HG03575 (cell line): Measurements from ENCODE around the gene LZTR1.
"Not testable (repeated sequence)": the region's sequence is repeated elsewhere in the genome, so short reads cannot be mapped to it uniquely, and the experiment has no call there.

Experiments used
- ATAC-seq: cut with Tn5 transposase; IDR thresholded peaks from one replicate; pipeline ENCODE4 v1.9.1; 2021; ENCODE audit not compliant: unreplicated experiment, insufficient number of reproducible peaks, low FRiP score; ENCODE audit errors: extremely low read depth

The LZTR1 gene

DNA sequence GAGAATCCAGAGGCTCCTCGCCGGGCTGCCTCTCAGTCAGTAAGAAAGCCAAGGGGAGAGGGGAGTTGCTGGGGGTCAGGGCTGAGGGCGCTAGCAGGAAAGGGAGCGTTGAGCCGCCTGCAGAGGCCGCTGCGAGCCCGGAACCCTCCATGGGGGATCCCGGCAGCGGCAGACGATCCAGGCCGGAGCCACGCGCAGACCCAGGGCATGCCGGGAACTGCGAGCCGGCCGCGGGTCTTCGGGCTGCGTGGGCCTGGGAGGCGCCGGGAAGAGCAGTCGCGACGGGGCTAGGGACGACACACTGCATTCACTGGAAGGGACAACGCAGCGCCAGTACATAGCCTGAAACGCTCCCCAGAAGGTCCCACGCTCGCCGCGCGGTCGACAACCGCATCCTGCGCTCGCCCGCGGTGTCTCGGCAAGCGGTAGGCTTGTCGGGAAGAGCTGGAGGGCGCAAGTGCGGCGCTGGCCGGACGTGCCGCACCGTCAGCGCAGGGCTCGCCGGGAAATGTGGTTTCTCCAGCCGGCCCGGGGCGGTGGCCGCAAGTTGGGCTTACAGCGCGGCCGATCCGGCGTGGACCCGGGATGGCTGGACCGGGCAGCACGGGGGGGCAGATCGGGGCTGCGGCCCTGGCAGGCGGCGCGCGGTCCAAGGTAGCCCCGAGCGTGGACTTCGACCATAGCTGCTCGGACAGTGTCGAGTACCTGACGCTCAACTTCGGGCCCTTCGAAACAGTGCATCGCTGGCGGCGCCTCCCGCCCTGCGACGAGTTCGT is at the start of gene LZTR1:
Gene LZTR1 (plus strand): TSS at position 511 of the 776 bp plus-strand sequence. CDS start 75 bp downstream, at position 586.
- no peak for ATAC-seq

DNA sequence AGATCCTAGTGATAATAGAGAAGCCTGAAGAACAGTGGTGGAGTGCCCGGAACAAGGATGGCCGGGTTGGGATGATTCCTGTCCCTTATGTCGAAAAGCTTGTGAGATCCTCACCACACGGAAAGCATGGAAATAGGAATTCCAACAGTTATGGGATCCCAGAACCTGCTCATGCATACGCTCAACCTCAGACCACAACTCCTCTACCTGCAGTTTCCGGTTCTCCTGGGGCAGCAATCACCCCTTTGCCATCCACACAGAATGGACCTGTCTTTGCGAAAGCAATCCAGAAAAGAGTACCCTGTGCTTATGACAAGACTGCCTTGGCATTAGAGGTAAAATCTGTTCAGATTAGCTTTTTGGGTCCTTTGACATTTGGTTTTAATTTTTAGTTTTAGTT is 48.2 kb upstream of the LZTR1 start:
- ATAC-seq, result no peak

DNA sequence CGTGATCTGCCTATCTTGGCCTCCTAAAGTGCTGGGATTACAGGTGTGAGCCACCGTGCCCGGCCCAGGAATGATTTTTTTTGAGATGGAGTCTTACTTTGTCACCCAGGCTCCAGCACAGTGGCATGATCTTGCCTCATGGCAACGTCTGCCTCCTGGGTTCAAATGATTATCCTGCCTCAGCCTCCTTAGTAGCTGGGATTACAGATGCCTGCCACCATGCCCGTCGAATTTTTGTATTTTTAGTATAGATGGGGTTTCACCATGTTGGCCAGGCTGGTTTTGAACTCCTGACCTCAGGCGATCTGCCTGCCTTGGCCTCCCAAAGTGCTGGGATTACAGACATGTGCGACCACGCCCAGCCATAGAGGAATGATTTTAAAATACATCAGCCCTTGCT is 47.0 kb upstream of the LZTR1 start:
- not testable (repeated sequence) for ATAC-seq

DNA sequence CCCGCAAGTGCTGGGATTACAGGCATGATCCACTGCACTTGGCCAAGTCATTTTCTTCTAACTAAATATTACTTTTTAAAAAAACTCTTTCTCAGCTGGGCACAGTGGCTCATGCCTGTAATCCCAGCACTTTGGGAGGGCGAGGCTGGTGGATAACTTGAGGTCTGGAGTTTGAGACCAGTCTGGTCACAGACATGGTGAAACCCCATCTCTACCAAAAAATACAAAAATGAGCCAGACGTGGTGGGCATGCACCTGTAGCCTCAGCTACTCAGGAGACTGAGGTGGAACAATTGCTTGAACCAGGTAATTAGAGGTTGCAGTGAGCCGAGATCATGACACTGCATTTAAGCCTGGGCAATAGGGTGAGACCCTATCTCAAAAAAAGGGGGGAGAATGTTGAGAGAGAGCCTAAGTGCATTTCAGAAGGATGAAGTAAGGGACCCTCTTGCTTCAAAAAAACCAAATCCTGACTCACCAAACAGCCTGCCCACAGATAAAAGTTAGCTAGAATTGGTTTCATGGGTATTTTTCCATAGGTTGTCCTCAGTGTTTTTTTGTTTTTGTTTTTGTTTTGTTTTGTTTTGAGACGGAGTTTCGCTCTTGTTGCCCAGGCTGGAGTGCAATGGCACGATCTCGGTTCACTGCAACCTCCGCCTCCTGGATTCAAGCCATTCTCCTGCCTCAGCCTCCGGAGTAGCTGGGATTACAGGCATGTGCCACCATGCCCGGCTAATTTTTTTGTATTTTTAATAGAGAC is 46.1 kb upstream of the LZTR1 start:
- not testable (repeated sequence) for ATAC-seq

DNA sequence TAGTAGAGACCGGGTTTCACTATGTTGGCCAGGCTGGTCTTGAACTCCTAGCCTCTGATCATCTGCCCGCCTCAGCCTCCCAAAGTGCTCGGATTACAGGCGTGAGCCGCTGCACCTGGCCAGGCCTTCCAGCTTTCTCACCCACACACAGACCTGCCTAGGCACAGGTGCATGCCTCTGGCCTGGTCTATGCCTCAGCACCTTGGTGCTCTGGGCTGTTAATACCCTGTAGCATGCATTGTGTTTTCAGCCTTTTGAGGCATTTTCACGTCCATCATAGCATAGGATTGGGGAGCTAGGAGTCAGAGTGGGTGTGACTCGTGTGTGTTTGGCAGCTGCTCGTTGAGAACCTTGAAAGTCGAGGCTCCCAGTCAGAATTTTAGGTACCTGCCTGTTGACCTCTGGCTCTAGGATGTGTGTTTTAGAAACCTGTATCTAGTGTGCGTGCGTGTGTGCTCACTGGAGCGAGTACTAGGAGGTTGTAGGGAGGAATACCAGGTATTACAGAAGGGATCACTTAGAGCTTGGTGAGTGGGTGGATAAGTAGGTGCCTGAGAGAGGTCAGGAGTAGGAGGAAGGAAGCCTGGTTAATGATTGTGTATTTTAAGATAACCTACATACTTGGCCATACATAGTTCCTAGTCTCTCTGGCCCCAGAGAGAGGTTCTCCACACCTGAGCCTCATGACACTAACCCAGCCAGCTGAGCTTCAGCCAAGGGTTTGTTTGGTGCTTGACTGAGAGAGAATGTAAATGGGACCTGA is 44.9 kb upstream of the LZTR1 start:
- no peak for ATAC-seq

DNA sequence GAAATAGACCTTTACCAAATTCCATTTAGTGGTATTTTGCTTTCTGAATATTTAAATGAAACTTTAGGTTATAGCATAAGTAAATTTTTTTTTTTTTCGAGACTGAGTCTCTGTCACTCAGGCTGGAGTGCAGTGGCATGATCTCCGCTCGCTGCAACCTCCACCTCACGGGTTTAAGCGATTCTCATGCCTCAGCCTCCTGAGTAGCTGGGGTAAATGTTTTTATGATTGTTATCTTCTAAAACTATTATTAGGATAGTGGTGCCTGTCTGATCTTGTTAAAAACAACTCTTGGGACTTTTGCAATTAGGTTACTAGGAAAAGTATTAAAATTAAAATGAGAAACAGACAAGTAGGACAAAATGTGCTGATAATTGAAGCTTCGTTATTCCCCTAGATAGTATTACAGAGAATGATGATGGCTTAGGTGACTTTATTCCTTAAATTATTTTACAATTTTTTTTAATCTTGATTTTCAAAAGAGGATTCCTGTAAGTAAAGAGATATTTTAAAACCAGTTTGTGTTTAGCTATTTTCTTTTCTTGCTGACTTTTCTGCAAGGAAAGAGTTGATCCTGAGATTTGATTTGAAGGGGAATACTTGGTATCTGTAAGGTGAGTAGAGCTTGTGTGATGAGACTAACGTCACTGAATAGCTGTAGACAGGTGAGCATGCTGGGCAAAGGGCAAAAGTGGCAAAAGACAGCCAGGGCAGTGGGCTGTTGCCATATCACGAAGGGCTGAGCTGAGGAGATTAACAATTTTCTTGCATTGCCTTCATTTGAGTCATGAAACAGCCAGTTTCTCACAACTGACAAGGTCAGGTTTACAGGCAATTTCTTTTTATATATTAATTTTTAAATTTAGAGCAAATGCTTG is 44.1 kb upstream of the LZTR1 start:
- ATAC-seq, result no peak

DNA sequence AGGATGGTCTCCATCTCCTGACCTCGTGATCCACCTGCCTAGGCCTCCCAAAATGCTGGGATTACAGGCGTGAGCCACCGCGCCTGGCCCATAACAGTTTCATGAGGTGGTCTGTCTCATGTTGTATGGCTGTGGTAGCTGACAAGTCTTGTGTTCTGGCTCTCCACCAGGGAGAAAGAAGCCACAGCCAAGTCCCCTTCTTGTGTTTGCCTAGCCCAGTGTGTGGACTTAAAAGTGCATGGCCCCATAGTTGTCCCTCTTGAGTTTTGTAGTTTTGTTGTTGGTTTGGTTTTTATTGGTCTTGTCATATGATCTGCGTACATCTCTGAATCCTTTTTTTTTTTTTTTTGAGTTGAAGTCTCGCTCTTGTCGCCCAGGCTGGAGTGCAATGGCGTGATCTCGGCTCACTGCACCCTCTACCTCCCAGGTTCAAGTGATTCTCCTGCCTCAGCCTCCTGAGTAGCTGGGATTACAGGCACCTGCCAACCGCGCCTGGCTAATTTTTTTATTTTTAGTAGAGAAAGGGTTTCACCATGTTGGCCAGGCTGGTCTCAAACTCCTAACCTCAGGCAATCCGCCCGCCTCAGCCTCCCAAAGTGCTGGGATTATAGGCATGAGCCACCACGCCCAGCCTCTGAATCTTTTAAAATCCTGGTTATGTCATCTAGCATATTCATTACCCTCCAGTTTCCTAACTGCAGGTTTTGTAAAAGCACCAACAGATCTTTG is 42.5 kb upstream of the LZTR1 start:
- not testable (repeated sequence) for ATAC-seq

DNA sequence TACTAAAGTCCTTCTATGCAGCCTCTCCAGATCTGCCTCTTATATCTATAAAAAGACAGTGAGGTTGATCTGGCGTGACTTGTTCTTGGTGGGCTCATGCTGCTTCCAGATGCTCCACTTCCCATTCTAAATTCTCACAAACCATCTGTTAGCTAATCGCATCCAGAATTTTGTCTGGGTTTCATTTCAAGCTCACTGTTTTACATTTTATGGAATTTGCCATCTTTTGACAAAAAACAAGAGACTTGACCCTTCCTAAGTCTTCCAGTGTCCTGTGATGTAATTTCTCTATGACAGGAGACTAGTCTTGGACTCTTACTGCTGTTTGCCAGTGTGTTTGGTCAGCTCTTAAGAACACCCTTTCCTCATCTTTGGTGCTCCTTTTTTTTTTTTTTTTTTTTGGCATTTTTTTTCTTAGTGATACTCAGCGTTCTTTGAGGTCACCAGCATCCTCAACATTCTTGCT is 41.9 kb upstream of the LZTR1 start:
- ATAC-seq, result no peak

DNA sequence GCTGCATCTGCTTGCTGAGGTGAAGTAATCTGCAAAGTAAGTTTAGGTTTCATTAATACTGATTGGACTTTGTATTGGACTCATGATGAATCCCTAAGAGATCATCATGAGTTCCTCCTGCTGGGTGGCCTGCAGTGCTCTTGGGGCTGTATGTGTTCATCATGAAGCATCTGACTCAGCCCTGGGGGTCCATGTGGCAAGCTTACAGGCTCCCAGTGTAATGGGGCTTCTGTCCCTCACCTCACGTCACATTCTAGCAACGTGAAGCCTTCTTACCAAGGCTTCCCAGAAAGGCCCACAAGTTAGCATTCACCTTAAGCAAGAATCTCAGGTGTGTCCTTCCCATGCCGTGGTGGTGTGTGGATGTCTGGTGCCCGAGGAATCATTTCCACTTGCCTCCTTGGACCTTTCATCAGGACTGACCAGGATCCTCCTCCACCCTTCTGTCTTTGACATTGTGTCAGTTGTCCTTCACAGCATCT is 41.2 kb upstream of the LZTR1 start:
- ATAC-seq, result no peak

DNA sequence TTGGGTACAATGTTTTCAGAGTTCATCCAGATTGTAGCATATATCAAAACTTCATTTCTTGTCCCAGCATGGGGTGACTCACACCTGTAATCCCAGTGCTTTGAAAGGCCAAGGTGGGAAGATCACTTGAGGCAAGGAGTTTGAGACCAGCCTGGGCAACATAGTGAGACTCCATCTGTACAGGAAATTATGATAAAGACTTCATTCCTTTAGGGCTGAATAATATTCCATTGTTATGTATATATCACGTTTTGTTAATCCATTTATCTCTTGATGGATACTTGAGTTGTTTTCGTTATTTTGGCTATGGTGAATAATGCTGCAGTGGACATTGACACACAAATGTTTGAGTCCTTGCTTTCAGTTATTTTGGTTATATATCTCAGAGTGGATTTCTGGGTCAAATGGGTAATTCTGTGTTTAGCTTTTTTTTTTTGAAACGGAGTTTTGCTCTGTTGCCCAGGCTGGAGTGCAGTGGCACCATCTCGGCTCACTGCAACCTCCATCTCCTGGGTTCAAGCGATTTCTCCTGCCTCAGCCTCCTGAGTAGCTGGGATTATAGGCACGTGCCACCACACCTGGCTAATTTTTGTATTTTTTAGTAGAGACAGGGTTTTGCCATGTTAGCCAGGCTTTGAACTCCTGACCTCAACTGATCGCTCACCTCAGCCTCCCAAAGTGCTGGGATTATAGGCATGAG is 39.7 kb upstream of the LZTR1 start:
- ATAC-seq, result not testable (repeated sequence)

DNA sequence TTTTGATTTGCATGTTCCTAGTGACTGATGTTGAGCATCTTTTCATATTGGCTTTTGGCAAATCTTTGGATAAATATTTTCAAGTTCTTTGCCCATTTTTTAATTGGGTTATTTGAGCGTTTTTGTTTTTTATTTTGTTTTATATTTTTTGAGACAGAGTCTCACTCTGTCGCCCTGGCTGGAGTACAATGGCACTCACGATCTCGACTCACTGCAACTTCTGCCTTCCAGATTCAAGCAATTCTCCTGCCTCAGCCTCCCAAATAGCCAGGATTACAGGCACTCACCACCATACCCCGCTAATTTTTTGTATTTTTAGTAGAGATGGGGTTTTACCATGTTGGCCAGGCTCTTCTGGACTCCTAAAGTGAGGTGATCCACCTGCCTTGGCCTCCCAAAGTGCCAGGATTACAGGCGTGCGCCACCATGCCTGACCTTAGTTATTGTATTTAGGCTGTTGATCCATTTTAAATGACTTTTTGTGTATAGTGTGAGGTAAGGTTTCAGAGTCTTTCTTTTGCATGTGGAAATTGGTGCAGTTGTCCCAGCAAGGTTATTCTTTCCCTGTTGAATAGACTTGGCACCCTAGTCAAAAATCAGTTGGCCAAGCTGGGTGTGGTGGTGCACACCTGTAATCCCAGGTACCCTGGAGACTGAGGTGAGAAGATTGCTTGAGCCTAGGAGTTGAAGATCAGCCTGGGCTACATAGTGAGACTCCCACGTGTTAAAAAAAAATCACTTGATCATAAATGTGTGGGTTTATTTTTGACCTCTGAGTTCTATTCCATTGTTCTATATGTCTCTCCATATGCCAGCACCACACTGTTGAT is 38.8 kb upstream of the LZTR1 start:
- ATAC-seq, result no peak

DNA sequence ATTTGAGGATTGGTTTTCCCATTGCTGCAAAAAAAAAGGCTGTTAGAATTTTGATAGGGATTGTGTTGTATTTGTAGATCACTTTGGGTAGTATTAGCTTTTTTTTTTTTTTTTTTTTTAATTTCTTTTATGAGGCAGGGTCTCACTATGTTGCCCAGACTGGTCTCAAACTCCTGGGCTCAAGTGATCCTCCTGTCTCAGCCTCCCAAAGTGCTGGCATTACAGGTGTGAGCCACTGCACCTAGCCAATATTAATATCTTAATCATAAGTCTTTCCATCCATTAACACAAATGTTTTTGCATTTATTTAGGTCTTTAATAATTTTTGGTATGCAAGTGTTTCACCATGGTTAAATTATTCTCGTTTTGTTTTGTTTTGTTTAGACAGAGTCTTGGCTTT is 38.1 kb upstream of the LZTR1 start:
- no peak for ATAC-seq

DNA sequence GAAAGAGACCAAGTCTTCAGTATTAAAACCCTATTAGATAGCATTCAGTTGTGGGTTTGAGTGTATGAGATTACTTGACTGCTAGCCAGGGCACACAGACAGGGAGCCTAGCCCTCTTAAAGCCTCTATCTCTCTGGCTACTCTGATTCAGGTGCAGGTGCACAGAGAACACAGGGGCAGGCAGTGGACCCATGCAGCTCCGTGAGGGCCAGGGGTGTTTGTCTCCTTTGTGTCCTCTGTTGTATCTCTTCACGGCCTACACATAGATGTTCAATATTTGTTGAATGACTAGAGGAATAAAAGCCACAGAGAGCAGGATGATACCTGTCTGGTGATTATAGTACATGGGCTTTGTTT is 36.5 kb upstream of the LZTR1 start:
- ATAC-seq, result no peak

DNA sequence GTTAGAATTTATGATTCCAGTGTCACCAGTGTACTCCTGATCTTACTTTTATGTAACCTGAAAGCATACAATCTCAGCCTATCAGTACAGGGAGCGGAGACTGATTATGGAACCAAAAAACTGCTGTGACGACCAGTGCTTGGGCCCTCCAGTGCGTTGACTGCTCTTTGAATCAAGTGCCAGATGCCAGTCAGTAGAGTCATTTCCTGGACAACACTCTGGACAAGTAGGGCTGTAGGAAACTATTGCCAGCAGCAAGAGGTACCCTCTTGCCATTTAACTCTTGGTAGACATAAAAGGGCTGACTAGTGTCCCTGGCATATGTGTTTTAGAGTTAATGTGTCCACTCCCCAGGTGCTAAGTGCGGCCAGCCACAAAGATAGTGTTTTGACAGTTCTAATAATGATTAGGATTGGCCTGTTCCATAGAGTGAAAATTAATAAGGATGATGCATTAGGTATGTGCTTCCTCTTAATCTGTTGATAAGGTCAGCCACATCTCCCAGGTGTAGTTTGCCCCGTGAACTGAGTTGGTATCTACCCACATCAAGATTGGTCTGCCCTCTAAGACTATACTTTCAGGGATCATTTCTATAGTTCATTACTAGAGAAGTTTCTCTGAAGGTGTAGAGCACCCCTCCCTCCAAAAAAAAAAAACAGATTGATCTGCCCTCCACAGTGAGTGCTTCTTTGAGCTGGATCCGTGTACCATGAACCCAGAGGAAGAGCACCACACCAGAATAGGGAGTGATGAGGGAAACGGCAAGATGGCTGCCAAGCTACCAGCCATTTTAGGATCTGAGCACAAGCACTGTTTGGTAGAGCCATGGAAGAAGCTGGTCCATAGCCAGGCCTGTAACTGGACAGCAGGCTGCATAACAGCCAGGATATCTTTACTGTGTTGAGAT is 35.8 kb upstream of the LZTR1 start:
- no peak for ATAC-seq

DNA sequence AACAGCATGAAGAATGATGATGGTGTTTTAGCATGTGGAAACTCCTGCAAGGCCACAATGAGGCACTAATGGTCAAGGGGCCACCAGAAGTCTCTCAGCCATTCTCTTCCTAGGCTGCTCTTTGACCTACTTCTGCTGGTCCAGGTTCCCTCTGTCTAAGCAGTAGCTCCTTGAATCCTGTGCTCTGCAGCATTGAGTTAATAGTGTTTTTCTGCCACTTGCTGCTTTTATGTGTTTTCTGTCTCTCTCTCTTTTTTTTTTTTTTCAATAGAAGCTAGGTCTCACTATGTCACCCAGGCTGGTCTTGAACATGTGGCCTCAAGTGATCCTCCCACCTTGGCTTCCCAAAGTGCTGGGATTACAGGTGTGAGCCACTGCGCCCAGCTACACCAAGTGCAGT is 35.1 kb upstream of the LZTR1 start:
- no peak for ATAC-seq

DNA sequence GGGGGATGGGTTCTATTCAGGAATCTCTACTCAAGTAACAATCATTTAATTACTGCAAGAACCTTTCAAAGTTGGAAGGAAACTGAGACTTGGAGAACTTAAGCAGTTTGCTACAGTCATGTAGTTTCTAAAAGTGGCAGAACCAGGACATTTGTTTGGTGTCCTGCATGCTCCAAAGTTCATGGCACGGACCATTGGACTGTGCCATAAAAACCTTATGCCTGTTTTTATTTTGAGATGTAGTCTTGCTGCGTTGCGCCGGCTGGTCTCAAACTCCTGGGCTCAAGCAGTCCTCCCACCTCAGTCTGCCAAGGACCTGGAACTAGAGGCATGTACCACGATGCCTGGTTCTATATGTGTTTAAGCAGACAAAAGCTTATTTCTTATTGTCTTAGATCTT is 33.6 kb upstream of the LZTR1 start:
- no peak for ATAC-seq
